VCaP (cell line): Measurements from ENCODE around the gene NOL7.

ENCODE experiments used
- H3K27ac ChIP-seq: fragments of 450-650 bp; 2 replicates; pipeline ENCODE4 v1.5.1; 2017
- TF ChIP-seq, protein P1 (sequence below): fragments of 450-650 bp; conservative IDR thresholded peaks from 2 replicates; pipeline ENCODE4 v1.5.1; 2017; ENCODE audit warnings: mild to moderate bottlenecking, moderate library complexity

Gene NOL7

GRCh38 chr6:13615792-13616120, 621 bp downstream of the NOL7 start:
- peak overlapping the region; percentile 67 for H3K27ac ChIP-seq
- TF ChIP-seq, protein P1, sequence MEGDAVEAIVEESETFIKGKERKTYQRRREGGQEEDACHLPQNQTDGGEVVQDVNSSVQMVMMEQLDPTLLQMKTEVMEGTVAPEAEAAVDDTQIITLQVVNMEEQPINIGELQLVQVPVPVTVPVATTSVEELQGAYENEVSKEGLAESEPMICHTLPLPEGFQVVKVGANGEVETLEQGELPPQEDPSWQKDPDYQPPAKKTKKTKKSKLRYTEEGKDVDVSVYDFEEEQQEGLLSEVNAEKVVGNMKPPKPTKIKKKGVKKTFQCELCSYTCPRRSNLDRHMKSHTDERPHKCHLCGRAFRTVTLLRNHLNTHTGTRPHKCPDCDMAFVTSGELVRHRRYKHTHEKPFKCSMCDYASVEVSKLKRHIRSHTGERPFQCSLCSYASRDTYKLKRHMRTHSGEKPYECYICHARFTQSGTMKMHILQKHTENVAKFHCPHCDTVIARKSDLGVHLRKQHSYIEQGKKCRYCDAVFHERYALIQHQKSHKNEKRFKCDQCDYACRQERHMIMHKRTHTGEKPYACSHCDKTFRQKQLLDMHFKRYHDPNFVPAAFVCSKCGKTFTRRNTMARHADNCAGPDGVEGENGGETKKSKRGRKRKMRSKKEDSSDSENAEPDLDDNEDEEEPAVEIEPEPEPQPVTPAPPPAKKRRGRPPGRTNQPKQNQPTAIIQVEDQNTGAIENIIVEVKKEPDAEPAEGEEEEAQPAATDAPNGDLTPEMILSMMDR, result no peak

DNA sequence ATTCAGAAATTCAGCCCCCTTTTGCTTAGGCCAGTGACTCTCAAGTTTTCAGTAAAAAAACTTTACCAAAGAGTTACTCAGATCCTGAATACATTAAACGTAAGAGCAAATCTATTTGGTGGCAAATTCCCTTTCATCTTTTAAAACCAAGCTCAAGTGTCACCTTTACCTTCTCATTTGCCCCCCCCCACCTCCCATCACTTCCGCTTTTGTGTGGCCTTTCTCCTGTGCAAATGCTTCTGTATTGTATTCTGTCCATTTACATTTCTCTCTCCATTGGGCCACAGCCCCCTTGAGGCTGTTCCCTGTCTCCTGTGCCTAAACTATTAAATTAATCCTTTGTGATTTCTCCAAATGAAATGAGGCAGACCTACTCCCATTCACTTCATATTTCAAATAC, 1.9 kb downstream of the NOL7 start:
- TF ChIP-seq, protein P1, result no peak
- H3K27ac ChIP-seq, result no peak overlapping the region

GRCh38 chr6:13624871-13625288, 9.7 kb downstream of the NOL7 start:
- no peak overlapping the region for H3K27ac ChIP-seq
- TF ChIP-seq, protein P1, result peak; percentile 47; the same call in 1 of the 2 replicates

- no peak overlapping the region for H3K27ac ChIP-seq
- TF ChIP-seq, protein P1, result no peak
Measured at GRCh38 chr6:13629459-13630116, 14.5 kb downstream of the NOL7 start.

GRCh38 chr6:13630499-13630898, 15.4 kb downstream of the NOL7 start:
- TF ChIP-seq, protein P1, result no peak
- no peak overlapping the region for H3K27ac ChIP-seq

DNA sequence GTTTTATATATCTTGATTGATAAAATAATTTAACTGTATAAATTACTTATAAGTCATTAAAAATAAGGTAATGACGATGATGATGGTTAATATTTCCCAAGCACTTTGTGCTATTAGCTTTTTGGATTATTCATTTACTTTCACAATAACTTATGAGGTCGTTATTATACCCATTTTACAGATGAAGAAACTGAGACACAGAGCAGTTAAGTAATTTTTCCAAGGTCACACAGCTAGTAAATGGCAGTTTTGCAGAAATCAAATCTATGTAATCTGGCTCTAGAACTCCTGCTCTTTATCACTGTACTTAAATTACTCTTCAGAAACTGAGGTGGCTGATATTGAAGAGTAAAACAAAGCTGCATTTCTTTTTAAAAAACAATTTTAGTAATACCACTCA, 18.2 kb downstream of the NOL7 start:
- no peak overlapping the region for H3K27ac ChIP-seq
- TF ChIP-seq, protein P1, result no peak

- no peak overlapping the region for H3K27ac ChIP-seq
- TF ChIP-seq, protein P1, result no peak
Measured at GRCh38 chr6:13635948-13636658, 21.0 kb downstream of the NOL7 start.
